Loucy (cell line): ENCODE results near the gene CASR.

Experiments used
- H2AFZ ChIP-seq: fragments of 200-600 bp; sonication (generic); 2 replicates; pipeline ENCODE4 v1.6.0; 2016; ENCODE audit warnings: antibody characterized with exemption, mild to moderate bottlenecking, low read length, moderate library complexity
- H3F3A ChIP-seq: fragments of 200-600 bp; 2 replicates; pipeline ENCODE4 v1.6.0; 2016; ENCODE audit warnings: antibody characterized with exemption, low read depth, mild to moderate bottlenecking
- H3K27me3 ChIP-seq: fragments of 200-600 bp; sonication (generic); 2 replicates; pipeline ENCODE4 v1.6.1; 2014; ENCODE audit warnings: low read length, mild to moderate bottlenecking; ENCODE audit not compliant: insufficient read depth, poor library complexity, severe bottlenecking
- H3K36me3 ChIP-seq: fragments of 200-600 bp; sonication (generic); 2 replicates; pipeline ENCODE4 v1.6.1; 2016; ENCODE audit warnings: low read length; ENCODE audit not compliant: insufficient read depth
- H3K4me1 ChIP-seq: fragments of 200-600 bp; sonication (generic); 2 replicates; pipeline ENCODE4 v1.5.1; 2014; ENCODE audit warnings: low read length, mild to moderate bottlenecking; ENCODE audit not compliant: insufficient read depth, poor library complexity, severe bottlenecking
- H3K4me2 ChIP-seq: fragments of 200-600 bp; sonication (generic); 2 replicates; pipeline ENCODE4 v1.6.0; 2014; ENCODE audit warnings: antibody characterized with exemption, low read length, low read depth, mild to moderate bottlenecking; ENCODE audit not compliant: poor library complexity, severe bottlenecking
- H3K4me3 ChIP-seq: fragments of 200-600 bp; sonication (generic); 2 replicates; pipeline ENCODE4 v1.5.1; 2014; ENCODE audit warnings: low read length, mild to moderate bottlenecking, mixed read lengths; ENCODE audit not compliant: poor library complexity, severe bottlenecking
- H3K79me2 ChIP-seq: fragments of 200-600 bp; sonication (generic); 2 replicates; pipeline ENCODE4 v1.6.1; 2014; ENCODE audit warnings: low read length; ENCODE audit not compliant: insufficient read depth
- H3K9ac ChIP-seq: fragments of 200-600 bp; sonication (generic); 2 replicates; pipeline ENCODE4 v1.6.0; 2014; ENCODE audit warnings: mild to moderate bottlenecking, low read depth, low read length, moderate library complexity; ENCODE audit not compliant: poor library complexity, severe bottlenecking
- H3K9me2 ChIP-seq: fragments of 200-600 bp; sonication (generic); replicated peaks from 2 replicates; pipeline ENCODE4 v1.6.1; 2016; ENCODE audit warnings: low read depth, low read length, mixed read lengths
- H3K9me3 ChIP-seq: fragments of 200-600 bp; sonication (generic); 2 replicates; pipeline ENCODE4 v1.6.1; 2014; ENCODE audit warnings: mild to moderate bottlenecking, antibody characterized with exemption, low read length, low read depth; ENCODE audit not compliant: insufficient read depth
- H4K20me1 ChIP-seq: fragments of 200-600 bp; sonication (generic); 2 replicates; pipeline ENCODE4 v1.6.0; 2014; ENCODE audit warnings: antibody characterized with exemption, low read length, mild to moderate bottlenecking; ENCODE audit not compliant: insufficient read depth, poor library complexity, severe bottlenecking
- EZH2phosphoT487 ChIP-seq: fragments of 200-600 bp; IDR thresholded peaks from 2 replicates; pipeline ENCODE4 v1.6.1; 2018; ENCODE audit warnings: antibody characterized with exemption, mild to moderate bottlenecking, moderate library complexity, borderline replicate concordance
- TF ChIP-seq, protein P1 (sequence below): fragments of 200-600 bp; sonication (generic); conservative IDR thresholded peaks from 2 replicates; pipeline ENCODE4 v1.5.1; 2014; ENCODE audit warnings: mild to moderate bottlenecking, antibody characterized with exemption, low read length

The CASR gene

DNA sequence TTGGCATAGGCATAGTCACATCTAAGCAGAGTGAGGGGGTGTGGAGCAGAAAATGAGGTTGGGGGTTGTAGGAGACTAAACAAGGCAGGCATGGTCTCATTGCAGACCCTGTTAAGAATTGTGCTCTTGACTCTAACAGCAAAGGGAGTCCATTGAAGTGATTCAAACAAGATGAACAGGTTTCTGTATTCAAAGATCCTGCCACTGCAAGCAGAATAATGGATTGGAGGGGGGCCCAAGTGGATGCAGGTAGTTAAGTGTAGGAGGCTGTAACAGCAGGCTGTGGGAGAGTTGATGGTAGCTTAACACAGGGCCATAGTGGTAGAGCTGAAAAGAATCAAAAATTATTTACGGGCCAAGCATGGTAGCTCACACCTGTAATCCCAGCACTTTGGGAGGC, 34.4 kb downstream of the CASR start:
- H3K4me2 ChIP-seq: no peak overlapping the region
- no peaks in the 10 kb centered on the region for H3K9me3 ChIP-seq
- H3K79me2 ChIP-seq: no peaks in the 10 kb centered on the region
- H3F3A ChIP-seq: no peaks in the 10 kb centered on the region
- H3K4me3 ChIP-seq: no peak overlapping the region
- H3K36me3 ChIP-seq: no peaks in the 10 kb centered on the region
- H2AFZ ChIP-seq: no peak overlapping the region
- no peaks in the 10 kb centered on the region for H3K27me3 ChIP-seq
- no peak for TF ChIP-seq EZH2phosphoT487
- TF ChIP-seq, protein P1, sequence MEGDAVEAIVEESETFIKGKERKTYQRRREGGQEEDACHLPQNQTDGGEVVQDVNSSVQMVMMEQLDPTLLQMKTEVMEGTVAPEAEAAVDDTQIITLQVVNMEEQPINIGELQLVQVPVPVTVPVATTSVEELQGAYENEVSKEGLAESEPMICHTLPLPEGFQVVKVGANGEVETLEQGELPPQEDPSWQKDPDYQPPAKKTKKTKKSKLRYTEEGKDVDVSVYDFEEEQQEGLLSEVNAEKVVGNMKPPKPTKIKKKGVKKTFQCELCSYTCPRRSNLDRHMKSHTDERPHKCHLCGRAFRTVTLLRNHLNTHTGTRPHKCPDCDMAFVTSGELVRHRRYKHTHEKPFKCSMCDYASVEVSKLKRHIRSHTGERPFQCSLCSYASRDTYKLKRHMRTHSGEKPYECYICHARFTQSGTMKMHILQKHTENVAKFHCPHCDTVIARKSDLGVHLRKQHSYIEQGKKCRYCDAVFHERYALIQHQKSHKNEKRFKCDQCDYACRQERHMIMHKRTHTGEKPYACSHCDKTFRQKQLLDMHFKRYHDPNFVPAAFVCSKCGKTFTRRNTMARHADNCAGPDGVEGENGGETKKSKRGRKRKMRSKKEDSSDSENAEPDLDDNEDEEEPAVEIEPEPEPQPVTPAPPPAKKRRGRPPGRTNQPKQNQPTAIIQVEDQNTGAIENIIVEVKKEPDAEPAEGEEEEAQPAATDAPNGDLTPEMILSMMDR: no peak
- no peaks in the 10 kb centered on the region for H3K4me1 ChIP-seq
- no peaks in the 10 kb centered on the region for H3K9me2 ChIP-seq
- H4K20me1 ChIP-seq: no peaks in the 10 kb centered on the region
- H3K9ac ChIP-seq: no peak overlapping the region

DNA sequence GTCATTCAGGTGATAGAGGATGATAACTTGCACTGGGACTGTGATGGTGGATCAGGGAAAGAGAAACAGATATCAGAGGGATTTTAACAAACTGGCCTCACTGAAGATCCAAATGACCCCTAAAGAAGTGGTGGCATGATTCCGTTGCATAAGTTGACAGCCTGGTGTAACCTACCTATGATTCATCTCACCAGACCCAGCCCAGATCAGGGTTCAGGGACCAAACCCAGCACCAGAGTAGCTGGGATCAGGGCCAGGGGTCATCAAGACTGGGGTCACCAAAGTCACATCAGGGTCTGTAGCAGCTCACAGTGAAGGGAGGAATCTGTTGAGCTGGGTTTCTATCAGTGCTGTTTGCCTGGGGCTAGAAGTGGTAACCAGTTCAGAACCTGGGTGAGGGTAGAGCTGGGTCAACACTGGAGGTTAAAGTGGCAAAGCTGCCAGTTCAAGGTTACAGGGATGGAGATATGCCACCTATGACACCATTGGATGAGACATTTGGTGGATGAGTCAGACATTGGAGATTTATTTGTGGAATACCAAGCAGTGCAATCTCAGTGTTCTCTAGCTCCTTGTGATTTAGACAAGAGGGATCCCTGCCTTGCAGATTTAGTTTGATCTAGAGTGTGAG, 35.9 kb downstream of the CASR start:
- Histone ChIP-seq H3K27me3 (no peaks in the 10 kb centered on the region), H3K36me3 (no peaks in the 10 kb centered on the region), H3K9me2 (no peaks in the 10 kb centered on the region), H2AFZ (no peak overlapping the region), H3K4me1 (no peaks in the 10 kb centered on the region), H3K4me2 (no peak overlapping the region), H3K9ac (no peak overlapping the region), H3F3A (no peaks in the 10 kb centered on the region), H3K4me3 (no peak overlapping the region), H3K9me3 (no peaks in the 10 kb centered on the region), H4K20me1 (no peaks in the 10 kb centered on the region), H3K79me2 (no peaks in the 10 kb centered on the region)
- no peak for TF ChIP-seq EZH2phosphoT487
- TF ChIP-seq, protein P1: no peak

DNA sequence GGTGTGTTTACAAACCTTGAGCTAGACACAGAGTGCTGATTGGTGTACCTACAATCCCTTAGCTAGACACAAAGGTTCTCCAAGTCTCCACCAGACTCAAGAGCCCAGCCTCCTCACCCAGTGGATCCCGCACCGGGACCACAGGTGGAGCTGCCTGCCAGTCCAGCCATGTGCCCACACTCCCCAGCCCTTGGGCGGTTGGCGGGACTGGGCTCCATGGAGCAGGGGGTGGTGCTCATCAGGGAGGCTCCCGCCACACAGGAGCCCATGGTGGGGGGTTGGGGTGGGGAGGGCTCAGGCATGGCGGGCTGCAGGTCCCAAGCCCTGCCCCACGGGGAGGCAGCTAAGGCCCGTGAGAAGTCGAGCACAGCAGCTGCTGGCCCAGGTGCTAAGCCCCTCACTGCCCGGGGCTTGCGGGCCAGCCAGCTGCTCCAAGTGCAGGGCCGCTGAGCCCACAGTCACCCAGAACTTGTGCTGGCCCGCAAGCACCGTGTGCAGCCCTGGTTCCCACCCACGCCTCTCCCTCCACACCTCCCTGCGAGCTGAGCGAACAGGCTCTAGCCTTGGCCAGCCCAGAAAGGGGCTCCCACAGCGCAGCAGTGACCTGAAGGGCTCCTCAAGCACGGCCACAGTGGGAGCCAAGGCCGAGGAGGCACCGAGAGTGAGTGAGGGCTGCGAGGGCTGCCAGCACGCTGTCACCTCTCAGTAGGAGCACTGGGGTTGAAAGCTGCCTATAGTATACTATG, 43.7 kb downstream of the CASR start:
- no peaks in the 10 kb centered on the region for H3K27me3 ChIP-seq
- no peaks in the 10 kb centered on the region for H3K9me3 ChIP-seq
- H3K36me3 ChIP-seq: no peaks in the 10 kb centered on the region
- no peak overlapping the region for H2AFZ ChIP-seq
- no peaks in the 10 kb centered on the region for H3K4me1 ChIP-seq
- H3F3A ChIP-seq: no peaks in the 10 kb centered on the region
- H3K9ac ChIP-seq: no peak overlapping the region
- H4K20me1 ChIP-seq: no peaks in the 10 kb centered on the region
- no peaks in the 10 kb centered on the region for H3K79me2 ChIP-seq
- no peak overlapping the region for H3K4me2 ChIP-seq
- H3K9me2 ChIP-seq: no peaks in the 10 kb centered on the region
- H3K4me3 ChIP-seq: no peak overlapping the region
- no peak for TF ChIP-seq EZH2phosphoT487
- TF ChIP-seq, protein P1: no peak
